Measurements from ENCODE around the gene PIP4K2B. TPM values are rescaled to one million over a fixed set of nuclear protein-coding genes. Genes with fewer than 3 reads are reported as not detected.

The PIP4K2B gene
- total and polyA plus RNA-seq, 2 of the 8 experiments (the other 6 are each of a cell fraction or from before 2014, with no cell fraction given): 21.5 to 57.8 TPM

DNA sequence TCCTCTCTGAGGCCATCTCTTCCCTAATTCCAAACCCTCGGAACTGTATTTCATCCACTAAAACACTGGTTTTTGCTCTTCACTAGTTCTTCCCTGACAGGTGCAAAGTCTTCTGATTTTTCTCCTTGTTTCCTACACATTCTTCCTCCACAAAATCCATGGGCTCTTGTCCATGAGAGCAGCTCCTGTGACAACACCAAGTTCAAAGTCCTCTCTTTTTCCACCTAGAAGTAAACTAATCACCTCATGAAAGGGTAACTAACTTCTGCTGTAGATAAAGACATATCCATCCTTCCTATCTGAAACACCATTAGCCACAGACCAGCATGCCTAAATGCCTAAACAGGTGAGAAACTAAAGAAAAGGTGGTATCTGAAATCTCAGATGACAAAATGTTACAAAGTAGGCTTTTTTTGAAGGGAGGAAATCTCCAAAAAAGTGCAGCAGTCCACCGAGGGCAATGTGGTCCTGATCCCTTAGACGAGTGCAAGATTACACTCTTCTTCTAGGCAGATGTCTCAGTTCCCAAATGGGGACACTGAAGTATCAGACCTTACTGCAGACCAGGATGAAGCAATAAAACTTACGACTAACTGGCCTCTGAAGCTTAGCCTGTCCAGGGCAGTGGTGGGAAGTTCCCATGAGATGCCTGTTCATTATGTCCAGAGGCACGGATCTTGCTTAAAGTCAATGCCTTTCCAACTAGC is 2.8 kb downstream of the PIP4K2B start (continued):
- TF ChIP-seq CBX8 (IDR thresholded peaks at IDR 0.05; ENCODE audit: borderline replicate concordance, low read depth, low read length) (no peak), RNF2 (IDR thresholded peaks at IDR 0.05; ENCODE audit: borderline replicate concordance, low read depth, low read length, missing control alignments, poor library complexity, severe bottlenecking) (no peak), JUN (IDR thresholded peaks at IDR 0.05; ENCODE audit: low read depth, low read length) (no peak), HDAC2 (IDR thresholded peaks at IDR 0.05; ENCODE audit: borderline replicate concordance in 1 of 2, low read depth in 2 of 2, low read length in 2 of 2) (no peak), TEAD4 (IDR thresholded peaks at IDR 0.05; ENCODE audit: low read depth, low read length) (no peak), CEBPB (IDR thresholded peaks at IDR 0.05; ENCODE audit: low read depth, low read length) (no peak), RBBP5 (IDR thresholded peaks at IDR 0.05; ENCODE audit: borderline replicate concordance, low read depth, low read length) (no peak), POLR2AphosphoS5 (IDR thresholded peaks at IDR 0.05; ENCODE audit: low read depth, low read length) (no peak)
- TF ChIP-seq, protein P1, sequence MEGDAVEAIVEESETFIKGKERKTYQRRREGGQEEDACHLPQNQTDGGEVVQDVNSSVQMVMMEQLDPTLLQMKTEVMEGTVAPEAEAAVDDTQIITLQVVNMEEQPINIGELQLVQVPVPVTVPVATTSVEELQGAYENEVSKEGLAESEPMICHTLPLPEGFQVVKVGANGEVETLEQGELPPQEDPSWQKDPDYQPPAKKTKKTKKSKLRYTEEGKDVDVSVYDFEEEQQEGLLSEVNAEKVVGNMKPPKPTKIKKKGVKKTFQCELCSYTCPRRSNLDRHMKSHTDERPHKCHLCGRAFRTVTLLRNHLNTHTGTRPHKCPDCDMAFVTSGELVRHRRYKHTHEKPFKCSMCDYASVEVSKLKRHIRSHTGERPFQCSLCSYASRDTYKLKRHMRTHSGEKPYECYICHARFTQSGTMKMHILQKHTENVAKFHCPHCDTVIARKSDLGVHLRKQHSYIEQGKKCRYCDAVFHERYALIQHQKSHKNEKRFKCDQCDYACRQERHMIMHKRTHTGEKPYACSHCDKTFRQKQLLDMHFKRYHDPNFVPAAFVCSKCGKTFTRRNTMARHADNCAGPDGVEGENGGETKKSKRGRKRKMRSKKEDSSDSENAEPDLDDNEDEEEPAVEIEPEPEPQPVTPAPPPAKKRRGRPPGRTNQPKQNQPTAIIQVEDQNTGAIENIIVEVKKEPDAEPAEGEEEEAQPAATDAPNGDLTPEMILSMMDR (IDR thresholded peaks at IDR 0.05; ENCODE audit: control extremely low read depth in 1 of 3, insufficient read depth in 1 of 3, low read depth in 1 of 3, low read length in 3 of 3): no peak

All from H1 (cell line).